ENCODE data around the gene IDH3A.

IDH3A gene

DNA sequence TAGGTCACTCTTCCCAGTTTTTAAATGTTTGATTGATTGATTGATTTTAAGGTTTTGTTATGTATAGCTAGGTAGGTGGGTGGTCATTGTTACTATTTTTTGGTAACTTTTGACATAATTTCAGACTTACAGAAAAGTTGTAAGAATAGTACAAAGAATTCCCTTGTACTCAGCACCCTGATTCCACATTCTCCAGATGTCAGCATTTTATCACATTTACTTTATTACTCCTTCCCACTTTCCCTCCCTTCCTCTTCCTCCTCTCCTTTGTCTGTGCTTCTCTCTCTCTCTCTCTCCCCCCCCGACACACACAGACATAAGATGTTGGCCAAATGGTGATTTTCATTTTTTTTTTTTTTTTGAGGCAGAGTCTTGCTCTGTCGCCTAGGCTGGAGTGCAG, 14.8 kb downstream of the IDH3A start:
- Histone ChIP-seq H3K4me1 (ENCODE audit: insufficient read depth, low read length) (no peaks in the 10 kb centered on the region), H2AFZ (ENCODE audit: low read depth, low read length) (no peak overlapping the region), H3K27me3 (ENCODE audit: insufficient read depth, low read length) (no peaks in the 10 kb centered on the region), H3K36me3 (ENCODE audit: insufficient read depth, low read length) (peaks cover 50% of the 10 kb centered on the region), H3K4me3 (ENCODE audit: low read length) (no peak overlapping the region), H3K9me3 (ENCODE audit: low read length) (no peaks in the 10 kb centered on the region)

DNA sequence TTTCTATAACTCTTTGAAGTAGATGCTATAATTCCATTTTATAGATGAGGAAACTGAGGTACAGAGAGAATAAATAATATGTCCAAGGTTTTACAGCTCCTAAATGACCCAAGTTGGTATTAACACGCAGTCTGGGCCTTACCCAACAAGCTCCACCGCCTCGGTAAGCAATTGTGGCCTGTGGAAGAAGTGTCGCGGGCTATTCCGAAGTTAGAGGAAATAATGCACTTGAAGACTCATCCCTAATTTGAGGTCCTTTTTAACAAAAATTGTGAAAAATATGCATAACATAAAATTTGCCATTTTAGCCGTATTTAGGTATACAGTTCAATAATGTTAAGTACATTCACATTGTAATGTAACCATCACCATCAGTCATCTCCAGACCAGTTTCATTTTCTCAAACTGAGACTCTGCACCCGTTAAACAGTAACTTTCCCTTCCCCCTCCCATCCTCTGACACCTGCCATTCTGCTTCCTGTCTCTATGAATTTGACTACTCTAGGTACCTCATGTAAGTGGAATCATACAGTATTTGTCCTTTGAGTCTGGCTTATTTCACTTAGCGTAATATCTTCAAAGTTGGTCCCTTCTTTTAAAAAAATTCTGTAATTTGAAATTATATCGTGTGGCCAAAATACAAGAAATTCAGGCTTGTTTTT, 18.2 kb downstream of the IDH3A start:
- peaks cover 59% of the 10 kb centered on the region for H3K36me3 ChIP-seq (ENCODE audit: insufficient read depth, low read length)

GRCh38 chr15:78168608-78169007, 19.4 kb downstream of the IDH3A start:
- Histone ChIP-seq H2AFZ (ENCODE audit: low read depth, low read length) (no peak overlapping the region), H3K9me3 (ENCODE audit: low read length) (no peaks in the 10 kb centered on the region), H3K4me3 (ENCODE audit: low read length) (no peak overlapping the region), H3K27me3 (ENCODE audit: insufficient read depth, low read length) (no peaks in the 10 kb centered on the region), H3K4me1 (ENCODE audit: insufficient read depth, low read length) (no peaks in the 10 kb centered on the region), H3K36me3 (ENCODE audit: insufficient read depth, low read length) (peaks cover 62% of the 10 kb centered on the region)

More for the DNA sequence above, 18.2 kb downstream of the IDH3A start:
- H3K27me3 ChIP-seq (ENCODE audit: insufficient read depth, low read length) = no peaks in the 10 kb centered on the region
- no peak overlapping the region for H3K4me3 ChIP-seq (ENCODE audit: low read length)
- no peak overlapping the region for H2AFZ ChIP-seq (ENCODE audit: low read depth, low read length)
- no peaks in the 10 kb centered on the region for H3K4me1 ChIP-seq (ENCODE audit: insufficient read depth, low read length)
- H3K9me3 ChIP-seq (ENCODE audit: low read length) = no peaks in the 10 kb centered on the region

DNA sequence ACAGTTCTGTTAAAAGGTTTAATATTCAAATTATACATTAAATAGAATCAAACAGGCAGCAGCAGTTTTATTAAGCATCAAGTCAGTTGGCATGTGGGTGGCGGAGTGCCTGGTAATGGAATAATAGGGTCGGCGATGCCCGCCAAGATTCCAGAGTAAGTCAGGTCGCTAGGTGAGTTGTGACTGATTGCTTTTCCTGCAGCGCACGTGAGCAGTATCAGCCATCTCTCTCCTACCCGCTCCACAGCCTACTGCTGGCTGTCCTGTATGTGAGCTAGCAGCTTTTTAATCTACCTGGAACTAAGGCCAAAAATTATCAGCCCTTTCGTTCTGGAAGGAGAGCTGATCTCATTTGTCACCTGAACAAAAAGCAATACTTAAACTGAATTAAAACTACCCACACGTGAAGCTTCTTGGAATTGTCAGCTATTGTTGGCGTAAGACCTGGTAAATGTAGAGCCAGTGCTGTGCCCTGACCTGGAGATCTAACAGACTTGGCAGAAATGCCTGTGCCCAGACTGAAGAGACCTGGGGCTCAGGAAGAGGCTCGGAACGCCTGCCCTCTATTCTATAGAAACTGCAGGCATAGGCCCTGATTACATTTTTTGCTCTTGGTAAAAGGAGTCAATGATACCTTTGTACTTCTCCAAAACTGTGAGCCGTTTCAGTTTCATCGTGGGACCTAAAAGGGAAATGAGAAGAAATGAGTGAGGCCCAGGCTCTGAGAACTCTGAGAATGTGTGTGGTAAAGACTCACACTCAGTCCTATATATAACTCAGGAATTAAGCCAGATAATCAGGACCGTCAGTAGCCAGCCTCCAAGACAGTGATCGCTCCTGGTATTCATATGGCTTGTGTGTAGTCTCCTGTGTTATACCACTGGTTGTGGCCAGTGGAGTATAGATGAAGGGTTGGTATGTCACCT, 21.9 kb downstream of the IDH3A start:
- Histone ChIP-seq H3K4me1 (ENCODE audit: insufficient read depth, low read length) (no peaks in the 10 kb centered on the region), H3K27me3 (ENCODE audit: insufficient read depth, low read length) (no peaks in the 10 kb centered on the region), H2AFZ (ENCODE audit: low read depth, low read length) (no peak overlapping the region), H3K4me3 (ENCODE audit: low read length) (no peak overlapping the region), H3K36me3 (ENCODE audit: insufficient read depth, low read length) (peaks cover 49% of the 10 kb centered on the region), H3K9me3 (ENCODE audit: low read length) (no peaks in the 10 kb centered on the region)

GRCh38 chr15:78171864-78172472, 22.8 kb downstream of the IDH3A start:
- Histone ChIP-seq H3K4me3 (ENCODE audit: low read length) (no peak overlapping the region), H3K36me3 (ENCODE audit: insufficient read depth, low read length) (peaks cover 42% of the 10 kb centered on the region), H3K9me3 (ENCODE audit: low read length) (no peaks in the 10 kb centered on the region), H3K4me1 (ENCODE audit: insufficient read depth, low read length) (no peaks in the 10 kb centered on the region), H2AFZ (ENCODE audit: low read depth, low read length) (no peak overlapping the region), H3K27me3 (ENCODE audit: insufficient read depth, low read length) (no peaks in the 10 kb centered on the region)

DNA sequence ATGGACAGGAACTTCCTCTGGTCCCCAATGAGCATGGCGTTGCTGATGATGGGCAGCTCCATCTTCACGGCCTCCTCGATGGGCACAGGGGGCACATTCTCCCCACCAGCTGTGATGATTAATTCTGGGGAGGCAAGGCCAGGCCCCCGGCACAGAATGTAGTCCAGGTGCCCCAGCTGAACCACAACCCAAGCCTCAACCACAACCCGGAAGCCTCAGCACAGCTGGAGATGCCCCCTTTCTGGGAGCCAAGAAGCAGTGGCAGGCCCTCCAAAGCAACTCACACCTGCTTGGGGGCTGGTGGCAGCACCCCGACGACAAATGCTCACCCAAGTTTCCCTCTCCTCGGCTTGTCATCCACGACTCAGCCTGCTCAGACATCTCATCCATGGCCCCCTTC, 25.2 kb downstream of the IDH3A start:
- Histone ChIP-seq H3K4me3 (ENCODE audit: low read length) (no peak overlapping the region), H2AFZ (ENCODE audit: low read depth, low read length) (no peak overlapping the region), H3K36me3 (ENCODE audit: insufficient read depth, low read length) (peaks cover 26% of the 10 kb centered on the region), H3K4me1 (ENCODE audit: insufficient read depth, low read length) (no peaks in the 10 kb centered on the region), H3K9me3 (ENCODE audit: low read length) (no peaks in the 10 kb centered on the region), H3K27me3 (ENCODE audit: insufficient read depth, low read length) (no peaks in the 10 kb centered on the region)

DNA sequence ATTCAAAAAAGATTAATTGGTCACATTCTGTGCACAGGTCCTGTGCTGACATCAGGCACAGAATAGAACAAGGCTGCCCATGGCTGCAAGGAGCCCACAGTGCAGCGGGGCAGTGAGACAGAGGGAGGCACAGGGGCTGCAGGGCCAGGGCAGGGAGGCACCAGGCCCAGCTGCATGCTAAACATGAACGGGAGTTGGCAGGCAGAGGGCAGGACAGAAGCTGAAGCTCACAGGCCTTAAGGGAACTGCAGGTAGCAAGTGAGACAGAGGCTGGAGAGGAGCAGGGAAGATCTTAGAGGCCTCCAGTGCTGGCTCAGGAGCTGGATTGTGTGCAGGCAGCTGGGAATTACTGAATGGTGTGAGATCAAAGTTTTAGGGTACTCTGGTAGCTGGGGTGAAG, 26.2 kb downstream of the IDH3A start:
- H2AFZ ChIP-seq (ENCODE audit: low read depth, low read length) = no peak overlapping the region
- H3K9me3 ChIP-seq (ENCODE audit: low read length) = no peaks in the 10 kb centered on the region
- no peak overlapping the region for H3K4me3 ChIP-seq (ENCODE audit: low read length)
- H3K27me3 ChIP-seq (ENCODE audit: insufficient read depth, low read length) = no peaks in the 10 kb centered on the region
- peaks cover 19% of the 10 kb centered on the region for H3K36me3 ChIP-seq (ENCODE audit: insufficient read depth, low read length)
- no peaks in the 10 kb centered on the region for H3K4me1 ChIP-seq (ENCODE audit: insufficient read depth, low read length)

- H3K4me3 ChIP-seq (ENCODE audit: low read length) = no peak overlapping the region
- no peaks in the 10 kb centered on the region for H3K27me3 ChIP-seq (ENCODE audit: insufficient read depth, low read length)
- H3K9me3 ChIP-seq (ENCODE audit: low read length) = no peaks in the 10 kb centered on the region
Measured at GRCh38 chr15:78177447-78177873, 28.3 kb downstream of the IDH3A start.

GRCh38 chr15:78178064-78178463, 28.9 kb downstream of the IDH3A start:
- no peaks in the 10 kb centered on the region for H3K4me1 ChIP-seq (ENCODE audit: insufficient read depth, low read length)
- H2AFZ ChIP-seq (ENCODE audit: low read depth, low read length) = no peak overlapping the region
- no peaks in the 10 kb centered on the region for H3K27me3 ChIP-seq (ENCODE audit: insufficient read depth, low read length)
- no peaks in the 10 kb centered on the region for H3K9me3 ChIP-seq (ENCODE audit: low read length)
- no peak overlapping the region for H3K4me3 ChIP-seq (ENCODE audit: low read length)
- no peaks in the 10 kb centered on the region for H3K36me3 ChIP-seq (ENCODE audit: insufficient read depth, low read length)

More at GRCh38 chr15:78177447-78177873, 28.3 kb downstream of the IDH3A start:
- Histone ChIP-seq H2AFZ (ENCODE audit: low read depth, low read length) (no peak overlapping the region), H3K36me3 (ENCODE audit: insufficient read depth, low read length) (peaks cover 2% of the 10 kb centered on the region), H3K4me1 (ENCODE audit: insufficient read depth, low read length) (no peaks in the 10 kb centered on the region)

DNA sequence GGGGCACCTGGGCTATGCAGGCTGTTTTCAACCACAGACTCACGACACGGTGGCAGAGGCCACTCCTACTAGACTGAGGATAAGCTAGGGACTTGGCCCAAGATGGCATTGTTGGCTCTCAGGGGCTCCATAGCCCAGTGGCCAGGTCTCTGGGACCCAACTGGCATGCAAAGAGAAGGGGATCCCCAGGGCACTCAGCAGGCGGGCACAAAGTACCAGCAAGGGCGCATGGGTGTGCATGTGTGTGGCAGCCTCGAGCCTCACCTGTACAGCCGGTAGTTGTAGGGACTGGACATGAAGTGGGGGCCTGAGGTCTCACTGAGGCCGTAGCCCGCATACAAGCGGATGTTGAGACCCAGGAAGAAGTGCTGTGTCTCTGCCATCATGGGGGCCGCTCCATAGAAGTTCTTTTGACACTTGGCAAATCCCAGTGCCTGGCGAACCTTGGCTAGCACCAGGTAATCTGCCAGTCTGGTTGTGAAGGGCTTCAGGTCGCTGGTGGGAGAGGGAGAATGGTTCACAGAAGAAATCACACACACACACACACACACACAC, 30.2 kb downstream of the IDH3A start:
- Histone ChIP-seq H3K4me3 (ENCODE audit: low read length) (no peak overlapping the region), H3K9me3 (ENCODE audit: low read length) (no peaks in the 10 kb centered on the region), H2AFZ (ENCODE audit: low read depth, low read length) (no peak overlapping the region), H3K4me1 (ENCODE audit: insufficient read depth, low read length) (no peaks in the 10 kb centered on the region), H3K27me3 (ENCODE audit: insufficient read depth, low read length) (no peaks in the 10 kb centered on the region), H3K36me3 (ENCODE audit: insufficient read depth, low read length) (no peaks in the 10 kb centered on the region)

- no peaks in the 10 kb centered on the region for H3K27me3 ChIP-seq (ENCODE audit: insufficient read depth, low read length)
- H3K4me3 ChIP-seq (ENCODE audit: low read length) = no peak overlapping the region
- no peaks in the 10 kb centered on the region for H3K4me1 ChIP-seq (ENCODE audit: insufficient read depth, low read length)
- H3K9me3 ChIP-seq (ENCODE audit: low read length) = no peaks in the 10 kb centered on the region
- H3K36me3 ChIP-seq (ENCODE audit: insufficient read depth, low read length) = no peaks in the 10 kb centered on the region
- no peak overlapping the region for H2AFZ ChIP-seq (ENCODE audit: low read depth, low read length)
Measured at GRCh38 chr15:78179906-78180305, 30.7 kb downstream of the IDH3A start.

- Histone ChIP-seq H3K4me1 (ENCODE audit: insufficient read depth, low read length) (no peaks in the 10 kb centered on the region), H3K4me3 (ENCODE audit: low read length) (no peak overlapping the region), H3K27me3 (ENCODE audit: insufficient read depth, low read length) (no peaks in the 10 kb centered on the region), H2AFZ (ENCODE audit: low read depth, low read length) (no peak overlapping the region), H3K9me3 (ENCODE audit: low read length) (no peaks in the 10 kb centered on the region), H3K36me3 (ENCODE audit: insufficient read depth, low read length) (no peaks in the 10 kb centered on the region)
Measured at GRCh38 chr15:78182336-78182700, 33.2 kb downstream of the IDH3A start.

DNA sequence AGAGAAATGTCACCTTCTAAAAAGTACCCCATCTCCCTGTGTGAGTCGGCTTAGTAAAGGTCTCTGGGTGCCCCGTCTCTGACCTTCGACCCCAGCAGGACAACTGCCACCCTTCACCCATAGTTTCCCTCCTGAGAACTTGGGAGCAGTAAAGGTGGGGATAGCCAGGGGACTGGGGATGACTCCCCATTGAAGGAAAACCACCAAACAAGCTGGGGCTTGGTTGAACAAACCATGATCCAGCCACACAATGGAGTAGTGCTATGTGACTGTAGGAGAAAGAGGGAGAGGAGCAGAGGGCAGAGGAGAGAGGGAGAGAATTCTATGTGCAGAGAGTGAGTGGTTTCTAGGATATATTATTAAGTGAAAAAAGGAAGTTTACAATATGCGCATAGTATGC, 33.7 kb downstream of the IDH3A start:
- H3K4me1 ChIP-seq (ENCODE audit: insufficient read depth, low read length) = no peaks in the 10 kb centered on the region

More for the DNA sequence above, 33.7 kb downstream of the IDH3A start:
- Histone ChIP-seq H2AFZ (ENCODE audit: low read depth, low read length) (no peak overlapping the region), H3K36me3 (ENCODE audit: insufficient read depth, low read length) (no peaks in the 10 kb centered on the region), H3K4me3 (ENCODE audit: low read length) (no peak overlapping the region), H3K27me3 (ENCODE audit: insufficient read depth, low read length) (no peaks in the 10 kb centered on the region), H3K9me3 (ENCODE audit: low read length) (no peaks in the 10 kb centered on the region)

Measured in neuron (in vitro differentiated cells).